GM21737 (cell line): ENCODE data around the gene TOMM22.
A peak's percentile ranks its signal among the peaks of the same experiment; 100 is the strongest.

ENCODE experiments used
- ATAC-seq: cut with Tn5 transposase; IDR thresholded peaks from one replicate; pipeline ENCODE4 v1.9.1; 2021; ENCODE audit warnings: mild to moderate bottlenecking, moderate library complexity; ENCODE audit not compliant: unreplicated experiment

TOMM22 gene

DNA sequence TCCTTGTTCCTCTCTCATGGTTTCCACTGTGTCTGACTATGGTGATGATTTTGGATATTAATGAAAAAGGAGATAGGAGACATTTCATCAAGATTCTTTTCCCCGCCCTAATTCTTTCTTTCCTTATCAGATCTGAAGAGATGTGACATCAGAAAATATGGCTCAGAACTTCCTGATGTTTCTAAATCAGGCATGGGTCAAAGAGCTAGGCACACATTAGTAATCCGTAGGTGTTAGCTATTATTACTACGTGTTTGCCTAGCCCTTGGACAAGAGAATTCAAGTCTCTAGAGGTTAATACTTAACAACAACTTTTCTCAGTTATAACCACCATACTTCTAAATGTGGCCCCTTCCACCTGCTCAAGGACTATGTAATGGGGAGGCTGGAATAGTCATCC lies 13.2 kb downstream of the TOMM22 start:
- no peak for ATAC-seq

DNA sequence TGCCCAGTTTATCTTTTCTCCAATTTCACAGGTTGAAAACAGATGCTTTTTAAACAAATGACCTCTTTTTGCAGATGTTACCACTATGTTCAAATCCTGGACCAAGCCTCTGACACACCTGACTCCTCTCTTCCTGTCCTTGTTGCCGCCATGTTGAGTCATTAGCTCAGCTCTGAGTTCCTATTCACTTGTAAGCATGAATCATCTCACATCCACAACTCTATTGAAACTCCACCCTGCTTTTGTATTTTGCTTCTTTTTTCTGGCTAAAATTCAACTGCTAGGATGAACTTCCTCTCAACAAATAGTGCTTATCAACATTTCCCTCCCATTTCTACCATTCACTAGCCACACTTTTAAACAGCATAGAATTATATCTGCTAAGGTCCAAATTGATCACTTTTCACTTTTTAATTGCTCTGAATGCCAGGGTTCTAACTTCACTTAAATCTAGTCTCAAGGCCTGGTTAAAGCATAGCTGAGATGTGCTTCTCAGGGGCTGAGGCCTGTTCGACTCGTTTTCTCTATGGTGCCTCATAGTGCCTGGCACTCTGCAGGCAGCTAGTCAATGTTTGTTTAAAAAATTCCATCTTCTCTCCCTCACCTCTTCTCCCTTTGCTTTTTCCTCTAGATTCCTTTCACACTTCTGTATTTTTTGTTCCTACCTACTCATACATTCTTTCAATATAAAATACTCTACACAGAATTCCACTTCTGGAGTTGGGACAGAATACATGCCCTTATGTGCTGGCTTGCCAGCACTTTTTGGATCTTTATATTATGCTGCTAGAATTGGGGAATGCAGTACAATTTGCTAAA lies 15.1 kb downstream of the TOMM22 start:
- no peak for ATAC-seq

DNA sequence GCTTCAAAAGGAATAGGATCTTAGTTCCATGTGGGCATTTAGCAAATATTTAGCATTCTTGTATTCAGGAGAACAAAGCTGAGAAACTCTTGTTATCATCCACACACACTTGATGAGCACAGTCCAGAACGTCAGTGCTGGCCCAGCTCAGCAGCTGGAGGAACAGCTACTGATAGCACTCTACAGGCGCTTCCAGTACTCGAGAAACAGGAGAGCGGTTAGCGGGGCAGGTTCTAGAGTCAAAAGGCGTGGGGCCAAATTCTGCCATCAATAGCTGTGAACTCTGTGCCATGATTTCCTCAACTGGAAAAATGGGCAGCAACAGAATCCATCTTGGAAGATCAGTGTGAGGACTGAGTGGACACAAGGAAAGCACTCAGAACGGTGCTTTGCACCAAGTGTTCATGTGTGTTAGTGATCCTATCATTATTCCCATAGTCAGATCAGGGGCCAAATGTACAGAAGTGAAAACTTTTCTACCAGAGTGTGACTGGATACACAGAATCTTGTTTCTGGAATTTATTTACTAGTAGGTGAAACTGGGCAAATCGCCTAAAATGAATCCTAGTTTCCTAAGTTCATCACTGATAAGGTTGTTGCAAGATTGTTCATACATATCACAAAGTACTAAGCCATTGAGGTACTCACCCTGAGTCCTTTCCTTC lies 15.8 kb downstream of the TOMM22 start:
- no peak for ATAC-seq

DNA sequence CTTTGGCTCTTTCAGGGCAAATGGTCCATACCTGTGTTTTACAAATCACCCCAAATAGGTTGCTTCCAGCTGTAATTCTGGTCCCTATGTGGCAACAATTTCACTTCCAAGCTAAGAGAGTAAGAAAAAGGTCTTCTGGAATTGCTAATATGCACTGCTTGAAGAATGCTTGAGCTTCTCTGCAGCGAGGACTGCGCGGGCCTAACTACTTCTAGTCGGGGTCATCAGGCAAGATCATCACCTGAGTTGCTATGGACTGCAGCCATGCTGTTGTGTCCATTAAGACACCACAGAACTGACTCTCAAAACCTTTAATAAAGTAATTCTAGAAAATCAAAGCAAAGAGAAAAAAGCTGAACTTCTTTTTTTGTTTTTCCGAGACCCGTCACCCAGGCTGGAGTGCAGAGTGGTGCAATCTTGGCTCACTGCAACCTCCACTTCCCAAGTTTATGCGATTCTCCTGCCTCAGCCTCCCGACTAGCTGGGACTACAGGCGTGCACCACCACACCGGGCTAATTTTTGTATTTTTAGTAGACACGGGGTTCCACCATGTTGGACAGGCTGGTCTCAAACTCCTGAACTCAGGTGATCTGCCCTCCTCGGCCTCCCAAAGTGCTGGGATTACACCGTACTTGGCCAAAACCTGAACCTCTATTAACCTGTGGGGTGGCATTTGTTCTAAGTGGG lies 16.8 kb downstream of the TOMM22 start:
- no peak for ATAC-seq

DNA sequence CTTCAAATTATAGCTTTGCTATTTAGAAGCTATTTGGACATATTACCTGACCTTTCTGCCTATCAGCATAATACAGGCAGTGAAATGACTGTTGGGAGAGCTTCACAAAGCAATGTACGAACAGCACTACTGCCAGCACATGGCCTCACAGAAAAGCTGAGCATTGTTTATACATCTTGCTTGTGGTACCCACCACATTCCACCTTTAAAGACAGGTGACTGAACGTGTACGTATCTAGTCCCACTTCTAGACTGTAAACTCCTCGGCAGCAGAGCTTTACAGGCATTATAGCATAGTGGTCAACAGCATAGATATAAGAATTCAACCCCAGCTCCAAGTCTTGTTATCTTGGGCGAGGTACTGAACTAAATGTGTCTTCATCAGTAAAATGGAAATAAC lies 17.4 kb downstream of the TOMM22 start:
- ATAC-seq: no peak

DNA sequence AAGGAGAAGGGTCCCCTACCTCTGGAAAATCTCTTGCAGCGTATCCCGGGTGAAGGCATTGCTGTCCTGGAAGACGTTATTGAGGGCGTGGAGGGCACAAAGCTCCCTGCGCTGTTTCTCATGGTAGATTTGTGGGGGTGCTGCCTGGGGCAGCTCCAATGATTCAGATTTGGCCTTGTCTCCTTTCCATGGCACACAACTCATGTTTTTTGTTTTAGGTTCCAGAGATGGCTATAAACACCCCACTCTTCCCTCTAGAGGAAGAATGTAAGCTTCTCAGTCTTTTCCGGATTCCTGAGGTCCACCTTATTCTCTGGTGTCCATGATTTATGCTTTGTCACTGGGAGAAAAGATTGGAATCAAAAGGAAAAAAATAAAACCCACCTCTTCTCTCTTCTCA lies 18.0 kb downstream of the TOMM22 start:
- no peak for ATAC-seq

DNA sequence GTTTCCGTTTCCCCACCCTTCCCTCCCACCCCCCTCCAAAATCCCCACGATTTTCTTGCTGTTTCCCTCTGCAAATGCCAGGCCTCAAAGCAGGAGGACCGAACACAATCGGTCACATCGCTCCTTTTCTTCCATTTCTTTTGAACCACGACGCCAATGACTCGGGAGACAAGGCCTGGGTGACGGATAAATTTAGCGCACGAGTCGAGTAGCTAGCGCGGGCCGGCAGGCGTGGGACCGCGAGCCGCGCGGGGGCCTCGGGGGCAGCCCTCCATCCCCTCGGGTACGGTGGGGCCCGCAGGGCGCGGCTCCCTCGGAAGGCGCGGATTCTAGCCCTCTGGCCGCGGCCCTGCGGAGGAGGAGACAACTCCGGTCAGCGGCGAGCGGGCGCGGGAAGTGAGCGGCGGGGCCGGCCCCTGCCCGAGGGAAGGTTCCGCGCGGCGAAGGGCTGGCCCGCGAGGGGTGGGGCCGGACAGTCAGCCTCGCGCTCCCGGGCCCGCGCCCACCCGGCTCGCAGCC lies 18.6 kb downstream of the TOMM22 start:
- peak; percentile 20 for ATAC-seq

DNA sequence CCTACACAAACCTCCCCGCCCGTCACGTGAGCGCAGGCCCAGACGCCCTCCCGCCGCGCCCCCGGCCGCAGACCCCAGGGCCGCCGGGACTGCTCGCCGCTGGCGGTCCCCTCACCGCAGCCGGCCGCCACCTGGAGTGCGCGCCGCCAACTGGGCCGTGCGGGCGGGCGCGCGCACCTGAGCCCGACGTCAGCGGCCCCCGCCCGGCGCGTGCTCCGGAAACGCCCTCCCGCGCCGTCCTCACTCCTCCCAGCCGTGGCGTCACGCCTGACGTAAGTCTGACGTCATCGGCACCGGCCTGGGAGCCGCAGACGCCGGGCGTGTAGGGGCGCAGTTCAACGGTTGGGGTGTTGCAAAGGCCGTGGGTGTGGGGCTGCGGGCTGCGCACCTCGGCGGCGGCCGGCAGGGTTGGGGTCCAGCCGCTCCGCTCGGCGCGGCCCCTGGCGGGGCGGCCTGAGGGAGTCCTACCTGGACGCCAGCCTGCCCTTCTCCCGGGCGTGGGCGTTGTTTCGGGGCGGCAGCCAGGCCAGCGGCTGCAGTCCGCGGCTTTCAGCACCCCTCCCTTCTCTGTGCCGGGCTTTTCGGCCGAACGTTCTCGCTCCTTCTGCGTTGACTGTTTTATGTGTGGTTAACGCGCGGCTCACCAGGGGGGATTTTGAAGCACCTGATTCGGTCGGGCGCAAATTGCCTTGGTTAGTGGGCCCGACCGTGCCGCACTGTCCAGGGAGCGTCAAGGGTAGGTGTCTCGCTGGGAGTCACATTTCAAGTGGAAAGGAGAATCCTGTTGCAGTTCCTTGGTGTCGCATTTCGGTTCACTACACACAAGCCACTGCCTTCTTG lies 19.3 kb downstream of the TOMM22 start, which contains the start of gene JOSD1:
Gene JOSD1, minus strand, starts transcription at position 155 of the 840 bp plus-strand sequence. CDS start 956 bp downstream, outside the sequence.
- ATAC-seq: peak; percentile 39

DNA sequence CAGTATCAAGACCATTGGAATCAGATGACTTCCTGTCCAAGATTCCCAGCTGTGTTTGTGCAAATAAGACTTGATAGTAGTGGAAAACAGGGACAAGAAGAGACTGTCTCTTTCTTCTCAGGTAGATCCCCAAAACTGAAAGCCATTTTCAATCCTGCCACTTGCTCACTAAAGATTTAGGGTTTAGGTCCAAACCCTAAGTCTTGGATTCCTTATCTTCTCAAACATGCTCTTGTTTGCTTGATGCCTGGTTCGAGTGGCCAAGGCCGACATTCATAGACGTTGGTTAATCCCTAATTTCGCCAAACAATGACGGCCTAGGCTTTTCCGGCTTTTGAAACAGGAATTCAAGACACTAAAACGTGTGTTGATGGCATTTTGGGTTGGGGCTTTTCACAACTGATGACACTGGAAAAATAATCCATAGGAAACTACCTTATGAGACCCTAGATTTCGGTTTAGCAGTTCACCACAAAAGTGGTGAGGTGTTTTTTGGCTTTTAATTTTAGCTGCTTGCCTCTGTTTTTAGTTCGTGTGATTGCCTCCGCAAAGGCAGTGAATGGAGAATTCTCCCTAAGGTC lies 23.0 kb downstream of the TOMM22 start:
- no peak for ATAC-seq

DNA sequence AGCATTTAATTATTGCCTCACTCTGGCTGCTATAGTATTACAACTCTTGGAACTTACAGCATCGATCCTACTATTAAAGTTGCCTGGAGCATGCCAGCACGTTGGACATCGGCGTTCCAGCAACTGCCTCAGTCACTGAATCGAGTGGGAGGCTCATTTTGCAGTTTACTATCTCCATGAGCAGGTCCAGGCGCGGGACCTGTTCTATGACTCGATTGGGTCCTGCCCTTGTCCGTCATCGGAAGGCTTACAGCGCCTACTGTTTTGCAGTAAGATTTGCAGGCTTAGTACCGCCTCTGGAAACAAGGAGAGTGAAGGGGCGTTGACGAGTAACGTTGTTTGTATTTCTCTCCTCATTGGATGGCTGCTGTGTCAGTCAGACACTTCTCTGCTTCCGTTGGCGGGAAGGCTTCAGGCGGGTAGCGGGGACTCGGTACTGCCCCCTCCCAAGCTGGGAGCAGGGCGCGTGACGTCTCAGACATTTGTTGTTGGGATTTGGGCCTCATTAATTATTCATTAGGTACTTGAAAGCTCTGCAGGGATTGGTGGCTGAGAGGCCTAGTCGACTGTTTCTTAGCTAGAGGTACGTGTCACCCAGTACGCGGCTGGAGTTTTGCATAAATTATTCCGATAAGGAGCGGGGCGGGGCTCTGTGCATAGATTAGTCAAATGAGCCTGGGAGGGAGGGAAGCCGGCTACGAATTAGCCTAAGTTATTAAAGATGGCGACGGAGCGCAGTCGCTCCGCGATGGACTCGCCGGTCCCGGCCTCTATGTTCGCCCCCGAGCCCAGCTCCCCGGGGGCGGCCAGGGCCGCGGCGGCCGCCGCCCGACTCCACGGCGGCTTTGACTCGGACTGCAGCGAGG lies 23.7 kb downstream of the TOMM22 start, which contains the start of gene GTPBP1:
Gene GTPBP1, plus strand, starts transcription at position 710 of the 866 bp plus-strand sequence. Its CDS starts 12 bp downstream, at position 722.
- ATAC-seq: peak; percentile 66

DNA sequence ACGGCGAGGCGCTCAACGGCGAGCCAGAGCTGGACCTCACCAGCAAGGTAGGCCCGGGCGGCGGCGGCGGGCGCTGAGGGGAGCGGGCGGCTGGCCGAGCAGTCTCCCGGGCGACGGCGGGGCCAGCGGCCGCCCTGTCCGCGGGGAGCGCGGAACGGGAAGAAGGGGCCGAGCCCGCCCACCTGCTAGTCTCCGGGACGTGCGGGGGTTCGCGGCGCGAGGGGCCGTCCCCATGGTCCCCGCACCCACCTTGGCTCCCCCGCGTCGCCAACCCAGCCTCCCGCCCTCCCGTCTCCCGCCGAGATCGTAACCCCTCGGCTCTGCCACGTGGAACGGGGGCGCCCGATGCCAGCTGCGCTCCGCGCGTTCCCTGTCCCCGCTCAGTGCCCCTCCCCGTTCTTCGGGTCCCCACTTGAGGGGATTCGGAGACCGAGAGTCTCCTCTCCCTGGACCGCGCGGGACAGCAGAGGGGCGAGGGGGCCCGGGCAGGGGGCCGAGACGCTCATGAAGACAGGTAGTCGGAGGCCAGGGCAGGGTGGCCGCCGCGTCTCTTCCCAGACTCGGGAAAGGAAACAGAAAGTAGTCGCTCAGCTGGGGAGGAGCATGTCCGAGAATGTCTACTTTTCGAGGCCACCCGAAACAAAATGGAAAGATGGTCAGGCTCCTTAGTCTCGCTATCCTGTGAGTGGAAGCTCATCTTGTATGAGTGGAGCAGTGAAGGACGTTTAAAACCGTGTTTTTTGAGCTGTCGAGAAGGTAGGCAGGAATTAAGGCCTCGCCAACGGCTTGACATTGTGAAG lies 24.5 kb downstream of the TOMM22 start:
- ATAC-seq: no peak

DNA sequence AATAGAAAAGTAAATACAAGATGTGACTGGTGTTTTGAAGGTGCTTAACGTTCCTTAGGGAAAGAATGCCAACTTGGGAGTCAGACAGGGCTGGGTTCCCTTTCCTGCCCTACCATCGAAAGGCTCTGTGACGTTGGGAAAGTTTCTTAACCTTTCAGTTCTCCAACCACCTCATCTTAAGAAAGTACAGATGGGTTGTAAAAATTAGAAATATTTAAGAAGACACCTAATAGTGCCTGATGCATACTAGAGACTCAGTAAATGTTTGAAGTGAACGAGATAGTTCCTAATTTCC lies 25.1 kb downstream of the TOMM22 start:
- ATAC-seq: no peak

DNA sequence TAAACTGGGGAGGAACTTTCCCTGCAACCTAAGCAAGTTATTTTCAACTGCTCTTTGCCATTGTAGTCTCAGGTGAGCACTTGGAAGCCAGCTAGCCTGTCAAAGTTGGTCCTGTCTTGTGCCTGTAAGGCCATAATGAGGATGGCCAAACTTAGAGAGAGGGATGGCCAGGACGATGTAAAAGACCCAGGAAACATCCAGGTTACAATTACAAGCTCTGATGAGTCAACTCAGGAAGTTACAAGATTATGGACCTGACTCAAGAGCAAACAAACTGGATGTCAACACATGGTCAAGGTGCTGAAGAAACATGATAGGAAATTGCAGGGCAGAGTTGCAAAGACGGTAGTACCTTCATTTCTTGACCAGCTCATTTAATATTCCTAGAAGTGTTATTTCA lies 25.6 kb downstream of the TOMM22 start:
- no peak for ATAC-seq

DNA sequence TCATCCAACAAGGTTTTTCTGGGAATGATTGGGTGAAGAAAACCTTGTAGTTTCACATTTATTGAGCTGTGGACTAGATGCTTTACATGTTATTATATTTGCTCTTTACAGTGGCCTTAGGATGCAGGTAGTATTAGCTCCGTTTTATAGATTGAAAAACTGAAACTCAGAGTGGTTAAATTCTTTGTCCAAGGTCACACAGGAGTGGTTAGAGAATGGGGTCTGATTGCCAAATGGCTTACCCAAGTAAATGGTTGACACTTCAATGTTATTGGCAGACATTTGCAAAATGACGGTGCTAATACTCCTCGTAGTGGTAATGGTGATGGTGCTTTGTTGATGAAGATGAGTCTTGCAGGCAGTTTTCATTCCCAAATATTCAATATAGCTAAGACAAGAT lies 26.2 kb downstream of the TOMM22 start:
- no peak for ATAC-seq

DNA sequence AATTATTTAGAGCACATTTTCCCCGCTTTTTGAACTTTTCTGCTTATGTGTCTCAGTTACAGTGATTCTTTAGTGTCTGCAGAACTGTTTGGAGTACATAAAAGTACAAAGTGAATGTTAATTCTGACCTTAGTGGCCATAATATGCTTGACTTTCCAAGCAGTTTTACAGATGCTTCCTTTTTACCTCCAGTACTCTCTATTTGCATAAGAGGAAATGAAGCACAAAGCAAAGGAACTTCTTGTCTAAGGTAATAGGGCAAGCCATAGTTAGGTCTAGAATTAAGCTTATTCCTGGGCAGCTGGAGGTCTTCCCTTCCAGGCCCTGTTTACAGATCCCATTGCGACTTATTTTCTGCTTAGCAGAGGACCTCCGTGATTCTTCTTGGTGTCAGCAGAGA lies 27.5 kb downstream of the TOMM22 start:
- no peak for ATAC-seq

DNA sequence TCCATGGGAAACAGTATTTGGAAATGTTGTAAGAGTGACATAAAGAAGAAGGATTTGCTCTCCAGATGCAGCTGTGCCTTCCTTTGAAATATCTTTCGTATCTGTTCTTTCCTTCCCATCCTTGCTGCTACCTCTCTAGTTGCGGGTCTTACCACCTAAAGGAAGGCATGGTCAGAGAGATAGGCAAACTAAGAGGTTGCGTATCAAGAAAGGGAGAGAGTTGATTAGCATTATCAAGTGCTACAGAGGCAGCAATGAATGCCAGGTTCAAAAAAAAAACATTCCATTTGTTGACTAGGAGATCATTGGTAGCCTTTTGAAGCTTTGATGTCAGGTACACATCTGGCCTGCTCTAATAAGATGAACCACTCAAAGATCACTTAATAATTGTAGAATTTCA lies 28.6 kb downstream of the TOMM22 start:
- no peak for ATAC-seq

DNA sequence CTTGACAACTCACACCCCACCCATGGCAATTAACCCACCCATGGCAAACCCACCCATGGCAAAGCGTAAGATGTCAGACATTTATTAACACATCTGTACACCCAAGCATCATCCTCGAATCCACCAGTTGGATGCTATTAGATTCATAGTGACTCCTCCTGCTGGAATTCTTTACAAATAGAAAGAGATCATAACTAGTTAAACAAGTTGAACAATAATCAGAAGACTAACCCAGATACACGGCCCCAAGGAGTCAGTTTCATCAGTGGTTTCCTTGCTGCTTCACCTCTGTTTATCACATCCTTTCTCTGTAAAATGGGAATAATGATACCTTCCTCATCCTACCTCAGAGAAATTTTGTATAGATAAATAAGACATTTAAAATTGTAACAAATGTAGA lies 29.1 kb downstream of the TOMM22 start:
- ATAC-seq: no peak

DNA sequence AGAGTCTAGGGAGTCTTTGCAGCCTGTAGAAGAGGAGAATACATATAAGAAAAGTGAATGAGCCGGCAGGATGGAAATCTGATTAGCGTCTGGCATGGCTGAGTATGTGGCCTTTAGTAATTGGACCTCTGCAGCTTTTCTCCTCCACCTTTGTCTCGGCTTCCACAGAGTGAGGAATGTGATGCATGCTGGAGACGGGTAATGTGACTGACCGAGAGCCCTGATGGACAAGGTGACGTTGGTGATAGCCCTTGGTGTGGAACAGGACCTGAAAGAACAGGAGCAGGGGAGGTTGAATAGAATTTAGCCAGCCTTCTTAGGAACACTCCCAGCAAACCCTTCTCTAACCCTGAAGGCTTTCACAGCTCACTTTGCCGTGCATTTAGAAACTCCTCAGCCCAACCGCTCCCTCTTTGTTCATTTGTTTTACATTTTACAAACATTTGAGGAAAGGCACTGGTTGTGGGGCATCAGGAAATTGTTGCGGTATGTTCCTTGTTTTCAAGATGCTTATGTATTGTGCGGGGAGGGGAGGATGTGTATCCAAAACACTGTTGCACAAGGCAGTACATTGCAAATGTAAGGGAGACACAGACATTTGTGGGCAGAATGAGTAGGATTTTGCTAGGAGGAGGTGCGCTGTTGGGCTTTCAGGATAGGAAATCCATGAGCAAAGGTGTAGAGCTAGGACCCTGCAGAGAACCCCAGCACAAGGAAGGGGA lies 30.9 kb downstream of the TOMM22 start:
- no peak for ATAC-seq
